GM18519 (cell line): ENCODE measurements around the gene FKBP15.
A peak's percentile ranks its signal among the peaks of the same experiment; 100 is the strongest.
"Not testable (repeated sequence)": the region's sequence is repeated elsewhere in the genome, so short reads cannot be mapped to it uniquely, and the experiment has no call there.

Experiments
- ATAC-seq: cut with Tn5 transposase; IDR thresholded peaks from one replicate; pipeline ENCODE4 v1.9.1; 2021; ENCODE audit warnings: mild to moderate bottlenecking, moderate library complexity; ENCODE audit not compliant: unreplicated experiment, low FRiP score

Gene FKBP15

GRCh38 chr9:113151696-113152630 is 69.1 kb downstream of the FKBP15 start:
- ATAC-seq, result no peak

- peak; percentile 83 for ATAC-seq
Observed at GRCh38 chr9:113150670-113151611, 70.1 kb downstream of the FKBP15 start, which contains the start of gene SLC31A2. Gene SLC31A2, plus strand, starts transcription at chr9:113151007. Its CDS starts 68 bp downstream, at chr9:113151075.

GRCh38 chr9:113149561-113149960 is 71.5 kb downstream of the FKBP15 start:
- ATAC-seq, result not testable (repeated sequence)

- ATAC-seq, result no peak
Observed at GRCh38 chr9:113148781-113149510, 72.1 kb downstream of the FKBP15 start.

GRCh38 chr9:113148372-113148705 is 72.7 kb downstream of the FKBP15 start:
- no peak for ATAC-seq

- ATAC-seq, result no peak
Observed at GRCh38 chr9:113143432-113144227, 77.4 kb downstream of the FKBP15 start.

- ATAC-seq, result not testable (repeated sequence)
Observed at GRCh38 chr9:113140896-113141295, 80.2 kb downstream of the FKBP15 start.

- no peak for ATAC-seq
Observed at GRCh38 chr9:113139953-113140352, 81.1 kb downstream of the FKBP15 start.

GRCh38 chr9:113139225-113139829 is 81.8 kb downstream of the FKBP15 start:
- no peak for ATAC-seq

GRCh38 chr9:113138760-113139159 is 82.3 kb downstream of the FKBP15 start:
- no peak for ATAC-seq

- ATAC-seq, result no peak
Observed at GRCh38 chr9:113137196-113138168, 83.6 kb downstream of the FKBP15 start.

- ATAC-seq, result no peak
Observed at GRCh38 chr9:113131689-113132151, 89.4 kb downstream of the FKBP15 start.

- ATAC-seq, result no peak
Observed at GRCh38 chr9:113129884-113130283, 91.2 kb downstream of the FKBP15 start.

- ATAC-seq, result no peak
Observed at GRCh38 chr9:113129466-113129865, 91.6 kb downstream of the FKBP15 start.

- ATAC-seq, result no peak
Observed at GRCh38 chr9:113125386-113126035, 95.6 kb downstream of the FKBP15 start.

- not testable (repeated sequence) for ATAC-seq
Observed at GRCh38 chr9:113118829-113119228, 102.2 kb downstream of the FKBP15 start.
